HG02588 (cell line): ENCODE data around the gene CELF4.

ENCODE experiments used
- ATAC-seq: cut with Tn5 transposase; IDR thresholded peaks from one replicate; pipeline ENCODE4 v1.9.1; 2021; ENCODE audit warnings: mild to moderate bottlenecking, moderate library complexity; ENCODE audit not compliant: unreplicated experiment

The CELF4 gene

GRCh38 chr18:37270038-37270665 is 295.4 kb downstream of the CELF4 start:
- no peak for ATAC-seq

GRCh38 chr18:37266290-37266689 is 299.3 kb downstream of the CELF4 start:
- ATAC-seq: no peak

GRCh38 chr18:37265382-37265781 is 300.2 kb downstream of the CELF4 start:
- no peak for ATAC-seq

- no peak for ATAC-seq
Measured at GRCh38 chr18:37264956-37265355, 300.6 kb downstream of the CELF4 start.

- ATAC-seq: no peak
Measured at GRCh38 chr18:37261988-37262387, 303.6 kb downstream of the CELF4 start.

GRCh38 chr18:37261246-37261840 is 304.3 kb downstream of the CELF4 start:
- ATAC-seq: no peak

- ATAC-seq: no peak
Measured at GRCh38 chr18:37260367-37261093, 305.1 kb downstream of the CELF4 start.

- ATAC-seq: no peak
Measured at GRCh38 chr18:37259711-37260110, 305.9 kb downstream of the CELF4 start.

- no peak for ATAC-seq
Measured at GRCh38 chr18:37258819-37259218, 306.8 kb downstream of the CELF4 start.

- ATAC-seq: no peak
Measured at GRCh38 chr18:37258131-37258530, 307.5 kb downstream of the CELF4 start.

GRCh38 chr18:37254973-37255372 is 310.6 kb downstream of the CELF4 start:
- ATAC-seq: no peak

GRCh38 chr18:37254236-37254754 is 311.3 kb downstream of the CELF4 start:
- ATAC-seq: no peak

GRCh38 chr18:37253394-37254235 is 312.0 kb downstream of the CELF4 start:
- no peak for ATAC-seq

- ATAC-seq: no peak
Measured at GRCh38 chr18:37252854-37253393, 312.7 kb downstream of the CELF4 start.

GRCh38 chr18:37252342-37252741 is 313.3 kb downstream of the CELF4 start:
- no peak for ATAC-seq

GRCh38 chr18:37251679-37252078 is 313.9 kb downstream of the CELF4 start:
- no peak for ATAC-seq

- ATAC-seq: no peak
Measured at GRCh38 chr18:37249895-37250618, 315.5 kb downstream of the CELF4 start.

- no peak for ATAC-seq
Measured at GRCh38 chr18:37249171-37249886, 316.3 kb downstream of the CELF4 start.

GRCh38 chr18:37248281-37248680 is 317.3 kb downstream of the CELF4 start:
- ATAC-seq: no peak
